ENCODE measurements around the gene RNF112. TPM values are rescaled to one million over a fixed set of nuclear protein-coding genes. Genes with fewer than 3 reads are reported as not detected.
"Not testable (repeated sequence)": the region's sequence is repeated elsewhere in the genome, so short reads cannot be mapped to it uniquely, and the experiment has no call there.

The RNF112 gene
- total RNA-seq, 1 donor from 2014 or later, result 2.2 TPM

- peak; percentile 68 for ATAC-seq (ENCODE audit: poor library complexity)
Observed at GRCh38 chr17:19424934-19425868, 14.2 kb downstream of the RNF112 start.

GRCh38 chr17:19426631-19427030 lies 15.6 kb downstream of the RNF112 start:
- no peak for ATAC-seq (ENCODE audit: poor library complexity)
- DNase-seq, result no peak
- intact Hi-C loops (cut with DNase I), result no loop called here

More at GRCh38 chr17:19424934-19425868, 14.2 kb downstream of the RNF112 start:
- no peak for DNase-seq
- intact Hi-C loops (cut with DNase I), result no loop called here

- intact Hi-C loops (cut with DNase I), result no loop called here
- no peak for ATAC-seq (ENCODE audit: poor library complexity)
- no peak for DNase-seq
Observed at GRCh38 chr17:19431691-19432090, 20.7 kb downstream of the RNF112 start.

GRCh38 chr17:19433255-19433654 lies 22.2 kb downstream of the RNF112 start:
- ATAC-seq (ENCODE audit: poor library complexity) (no peak), DNase-seq (no peak)
- intact Hi-C loops (cut with DNase I), result no loop called here

- intact Hi-C loops (cut with DNase I), result no loop called here
- DNase-seq (no peak), ATAC-seq (ENCODE audit: poor library complexity) (no peak)
Observed at GRCh38 chr17:19433727-19434340, 22.8 kb downstream of the RNF112 start.

- intact Hi-C loops (cut with DNase I), result no loop called here
- DNase-seq, result no peak
- ATAC-seq (ENCODE audit: poor library complexity), result no peak
Observed at GRCh38 chr17:19440421-19440820, 29.4 kb downstream of the RNF112 start.

- intact Hi-C loops (cut with DNase I); ATAC-seq (ENCODE audit: poor library complexity); DNase-seq: not testable (repeated sequence)
Observed at GRCh38 chr17:19441288-19441687, 30.3 kb downstream of the RNF112 start.

- intact Hi-C loops (cut with DNase I), result no loop called here
- DNase-seq (no peak), ATAC-seq (ENCODE audit: poor library complexity) (no peak)
Observed at GRCh38 chr17:19442731-19443130, 31.7 kb downstream of the RNF112 start.

- intact Hi-C loops (cut with DNase I), result no loop called here
- ATAC-seq (ENCODE audit: poor library complexity), result no peak
Observed at GRCh38 chr17:19443148-19443547, 32.1 kb downstream of the RNF112 start.

GRCh38 chr17:19445105-19445504 lies 34.1 kb downstream of the RNF112 start:
- intact Hi-C loops (cut with DNase I), result no loop called here
- no peak for ATAC-seq (ENCODE audit: poor library complexity)
- no peak for DNase-seq

More at GRCh38 chr17:19443148-19443547, 32.1 kb downstream of the RNF112 start:
- DNase-seq, result no peak

- not testable (repeated sequence) for DNase-seq; ATAC-seq (ENCODE audit: poor library complexity)
- intact Hi-C loops (cut with DNase I), result loop anchor here (2.0 kb wide), 1 partner anchor 84 kb away; the partner anchor contains the start of gene B9D1
Observed at GRCh38 chr17:19446577-19446976, 35.5 kb downstream of the RNF112 start.

GRCh38 chr17:19447085-19447583 lies 36.1 kb downstream of the RNF112 start:
- ATAC-seq (ENCODE audit: poor library complexity) (peak; percentile 89), DNase-seq (no peak)
- intact Hi-C loops (cut with DNase I), result loop anchor here (2.0 kb wide), 1 partner anchor 84 kb away; the partner anchor contains the start of gene B9D1

- DNase-seq (no peak), ATAC-seq (ENCODE audit: poor library complexity) (no peak)
- intact Hi-C loops (cut with DNase I), result no loop called here
Observed at GRCh38 chr17:19448341-19449268, 37.6 kb downstream of the RNF112 start.

- ATAC-seq (ENCODE audit: poor library complexity), result no peak
- intact Hi-C loops (cut with DNase I), result no loop called here
- DNase-seq, result no peak
Observed at GRCh38 chr17:19449656-19450055, 38.6 kb downstream of the RNF112 start.

GRCh38 chr17:19453296-19453695 lies 42.3 kb downstream of the RNF112 start:
- ATAC-seq (ENCODE audit: poor library complexity) (no peak), DNase-seq (no peak)

GRCh38 chr17:19454074-19454473 lies 43.0 kb downstream of the RNF112 start:
- DNase-seq (no peak), ATAC-seq (ENCODE audit: poor library complexity) (no peak)
- intact Hi-C loops (cut with DNase I), result no loop called here

More at GRCh38 chr17:19453296-19453695, 42.3 kb downstream of the RNF112 start:
- intact Hi-C loops (cut with DNase I), result no loop called here

GRCh38 chr17:19456016-19456927 lies 45.2 kb downstream of the RNF112 start:
- ATAC-seq (ENCODE audit: poor library complexity) (no peak), DNase-seq (no peak)
- intact Hi-C loops (cut with DNase I), result no loop called here

Data from Right ventricle myocardium superior (tissue), 1 donor.